Caco-2 (cell line): ENCODE results near the gene PHTF1. TPM values are rescaled to one million over a fixed set of nuclear protein-coding genes. Genes with fewer than 3 reads are reported as not detected.

Source experiments
- BruUV-seq: library from RNA; stranded (reverse); fragments of 400-500 nt; replicated peaks from 2 replicates; lab custom pipeline; 2021; lab: Mats Ljungman, UMichigan
- CTCF ChIA-PET: fragments of 300-600 bp; sonication (Branson Sonifier 250); formaldehyde crosslinking; loops from one replicate; lab custom pipeline; 2022; ENCODE audit warnings: antibody characterized with exemption; lab: Charles Lee
- POLR2A ChIA-PET: fragments of 300-600 bp; sonication (Branson Sonifier 250); formaldehyde crosslinking; loops from one replicate; lab custom pipeline; 2022; ENCODE audit warnings: antibody characterized with exemption; lab: Charles Lee
- DNase-seq, 2 experiments: peaks; one replicate each; pipeline versions ENCODE4 v3.0.0 to v3.0.0-alpha.2; 2020 to 2022
- H3K27me3 ChIP-seq: replicated peaks from 2 replicates; pipeline ENCODE4 v1.6.0; 2011; ENCODE audit warnings: low read length; ENCODE audit not compliant: control insufficient read depth, insufficient read depth
- H3K36me3 ChIP-seq: 2 replicates; pipeline ENCODE4 v1.5.1; 2011; ENCODE audit warnings: low read length; ENCODE audit not compliant: control insufficient read depth, insufficient read depth
- H3K4me1 ChIP-seq: fragments of 250-450 bp; sonication (Bioruptor Pico); 2 replicates; pipeline ENCODE4 v1.5.1; 2020; ENCODE audit warnings: mild to moderate bottlenecking
- H3K4me3 ChIP-seq: 2 replicates; pipeline ENCODE4 v1.5.1; 2011; ENCODE audit warnings: low read depth, mild to moderate bottlenecking, control low read depth, low read length
- H3K9me3 ChIP-seq: fragments of 250-450 bp; sonication (Bioruptor Pico); 2 replicates; pipeline ENCODE4 v1.5.1; 2020; ENCODE audit warnings: mild to moderate bottlenecking, moderate library complexity
- H3K27ac Mint-ChIP-seq: one replicate; pipeline ENCODE4 v1.8.0; 2022; ENCODE audit warnings: mixed read lengths; ENCODE audit not compliant: unreplicated experiment
- H3K27me3 Mint-ChIP-seq: one replicate; pipeline ENCODE4 v1.8.0; 2022; ENCODE audit warnings: mixed read lengths; ENCODE audit not compliant: insufficient read depth, unreplicated experiment
- H3K36me3 Mint-ChIP-seq: one replicate; pipeline ENCODE4 v1.8.0; 2022; ENCODE audit warnings: mild to moderate bottlenecking, mixed read lengths; ENCODE audit not compliant: insufficient read depth, unreplicated experiment
- H3K4me1 Mint-ChIP-seq: one replicate; pipeline ENCODE4 v1.8.0; 2022; ENCODE audit warnings: low read depth, mixed read lengths; ENCODE audit not compliant: unreplicated experiment
- H3K4me3 Mint-ChIP-seq: one replicate; pipeline ENCODE4 v1.8.0; 2022; ENCODE audit warnings: mild to moderate bottlenecking, moderate library complexity, mixed read lengths; ENCODE audit not compliant: unreplicated experiment
- H3K9me3 Mint-ChIP-seq: one replicate; pipeline ENCODE4 v1.8.0; 2022; ENCODE audit warnings: mixed read lengths; ENCODE audit not compliant: unreplicated experiment
- intact Hi-C: fragments of 100-400 bp; cut with micrococcal nuclease; formaldehyde crosslinking; loops from one replicate; pipeline ENCODE4 v1.10.0; 2022; ENCODE audit not compliant: unreplicated experiment
- total RNA-seq: library from RNA; stranded (reverse); gene quantifications from 2 replicates; pipeline ENCODE4 v1.2.3, GENCODE V29; 2022
- TF ChIP-seq, protein P1 (sequence below), 2 experiments: fragments of 200-600 bp in 1 of 2; IDR thresholded peaks; 1 replicate in 1 of 2; 2 replicates in 1 of 2; pipeline versions ENCODE4 v1.5.1 to v1.8.0; 2011 to 2022; ENCODE audit warnings: antibody characterized with exemption in 1 of 2, control low read depth in 1 of 2, inconsistent platforms in 1 of 2, low read depth in 1 of 2, low read length in 1 of 2, mild to moderate bottlenecking in 1 of 2, moderate library complexity in 1 of 2; ENCODE audit not compliant: insufficient read depth in 1 of 2, severe bottlenecking in 1 of 2, unreplicated experiment in 1 of 2

The PHTF1 gene
- total RNA-seq, 1 experiment from 2014 or later: 10.4 TPM

DNA sequence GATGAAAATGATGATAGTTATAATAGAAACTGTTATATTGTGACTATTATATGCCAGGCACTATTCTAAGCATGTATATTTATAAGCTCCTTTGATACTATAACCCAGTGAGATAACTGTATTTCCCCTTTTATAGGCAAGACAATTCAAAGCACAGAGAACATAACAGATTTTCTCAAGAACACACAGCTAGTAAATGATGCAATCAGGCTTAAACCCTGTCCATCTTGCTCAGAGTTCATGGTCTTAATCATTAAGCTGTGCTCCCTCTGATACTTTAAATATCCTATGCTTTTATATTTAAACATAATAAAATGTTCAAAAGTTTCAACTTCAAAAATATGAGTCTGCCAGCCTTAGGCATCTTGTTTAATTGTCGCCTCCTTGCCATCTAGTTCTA, 88.6 kb downstream of the PHTF1 start:
- no peak overlapping the region for H3K4me3 ChIP-seq
- BruUV-seq: no TSS peak
- TF ChIP-seq, protein P1, sequence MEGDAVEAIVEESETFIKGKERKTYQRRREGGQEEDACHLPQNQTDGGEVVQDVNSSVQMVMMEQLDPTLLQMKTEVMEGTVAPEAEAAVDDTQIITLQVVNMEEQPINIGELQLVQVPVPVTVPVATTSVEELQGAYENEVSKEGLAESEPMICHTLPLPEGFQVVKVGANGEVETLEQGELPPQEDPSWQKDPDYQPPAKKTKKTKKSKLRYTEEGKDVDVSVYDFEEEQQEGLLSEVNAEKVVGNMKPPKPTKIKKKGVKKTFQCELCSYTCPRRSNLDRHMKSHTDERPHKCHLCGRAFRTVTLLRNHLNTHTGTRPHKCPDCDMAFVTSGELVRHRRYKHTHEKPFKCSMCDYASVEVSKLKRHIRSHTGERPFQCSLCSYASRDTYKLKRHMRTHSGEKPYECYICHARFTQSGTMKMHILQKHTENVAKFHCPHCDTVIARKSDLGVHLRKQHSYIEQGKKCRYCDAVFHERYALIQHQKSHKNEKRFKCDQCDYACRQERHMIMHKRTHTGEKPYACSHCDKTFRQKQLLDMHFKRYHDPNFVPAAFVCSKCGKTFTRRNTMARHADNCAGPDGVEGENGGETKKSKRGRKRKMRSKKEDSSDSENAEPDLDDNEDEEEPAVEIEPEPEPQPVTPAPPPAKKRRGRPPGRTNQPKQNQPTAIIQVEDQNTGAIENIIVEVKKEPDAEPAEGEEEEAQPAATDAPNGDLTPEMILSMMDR (IDR thresholded peaks at IDR 0.05; ENCODE audit: insufficient read depth in 1 of 2, low read depth in 1 of 2, low read length in 1 of 2, severe bottlenecking in 1 of 2, unreplicated experiment in 1 of 2): no peak
- no peaks in the 10 kb centered on the region for H3K36me3 ChIP-seq
- intact Hi-C loops: no loop called here
- H3K9me3 ChIP-seq: no peaks in the 10 kb centered on the region
- Mint-ChIP-seq H3K27ac (no peak overlapping the region), H3K9me3 (no peaks in the 10 kb centered on the region), H3K27me3 (no peaks in the 10 kb centered on the region), H3K4me1 (peaks cover 18% of the 10 kb centered on the region), H3K4me3 (no peak overlapping the region), H3K36me3 (peaks cover 14% of the 10 kb centered on the region)
- no peaks in the 10 kb centered on the region for H3K27me3 ChIP-seq
- DNase-seq: no peak
- ChIA-PET CTCF (no interaction called here), POLR2A (no interaction called here)
- H3K4me1 ChIP-seq: peaks cover 22% of the 10 kb centered on the region; the same call in 1 of the 2 replicates

DNA sequence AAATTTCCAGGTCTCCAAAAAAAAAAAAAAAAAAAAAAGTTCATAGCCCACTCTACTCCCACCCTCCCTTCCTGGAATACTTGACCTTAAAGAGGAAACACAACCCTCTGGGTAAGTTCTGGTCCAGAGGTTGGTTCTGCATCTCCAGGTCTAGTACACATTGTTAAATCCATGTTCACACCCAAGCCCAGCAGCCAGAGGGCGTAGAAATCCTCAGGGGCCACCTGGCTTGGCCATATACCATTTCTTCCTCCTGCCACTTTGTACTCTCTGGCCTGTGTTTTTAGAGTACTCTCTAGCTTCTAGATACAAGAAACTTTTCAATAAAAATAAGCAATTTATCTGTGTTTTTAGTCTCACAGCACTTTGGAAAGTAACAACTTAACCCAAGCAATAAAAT, 89.3 kb downstream of the PHTF1 start:
- ChIA-PET POLR2A (no interaction called here), CTCF (interaction anchor here (0.7 kb wide), 1 partner anchor 343 kb away, joined by 5 read pairs; no protein-coding TSS in a partner anchor)
- Mint-ChIP-seq H3K27ac (no peak overlapping the region), H3K27me3 (no peaks in the 10 kb centered on the region), H3K36me3 (peaks cover 14% of the 10 kb centered on the region), H3K4me3 (no peak overlapping the region), H3K9me3 (no peaks in the 10 kb centered on the region), H3K4me1 (peaks cover 12% of the 10 kb centered on the region)
- TF ChIP-seq, protein P1 (IDR thresholded peaks at IDR 0.05; ENCODE audit: insufficient read depth in 1 of 2, low read depth in 1 of 2, low read length in 1 of 2, severe bottlenecking in 1 of 2, unreplicated experiment in 1 of 2): no peak
- Histone ChIP-seq H3K4me1 (peaks cover 18% of the 10 kb centered on the region; the same call in 1 of the 2 replicates), H3K36me3 (no peaks in the 10 kb centered on the region), H3K4me3 (no peak overlapping the region), H3K27me3 (no peaks in the 10 kb centered on the region), H3K9me3 (no peaks in the 10 kb centered on the region)
- intact Hi-C loops: no loop called here
- no TSS peak for BruUV-seq
- DNase-seq: no peak

DNA sequence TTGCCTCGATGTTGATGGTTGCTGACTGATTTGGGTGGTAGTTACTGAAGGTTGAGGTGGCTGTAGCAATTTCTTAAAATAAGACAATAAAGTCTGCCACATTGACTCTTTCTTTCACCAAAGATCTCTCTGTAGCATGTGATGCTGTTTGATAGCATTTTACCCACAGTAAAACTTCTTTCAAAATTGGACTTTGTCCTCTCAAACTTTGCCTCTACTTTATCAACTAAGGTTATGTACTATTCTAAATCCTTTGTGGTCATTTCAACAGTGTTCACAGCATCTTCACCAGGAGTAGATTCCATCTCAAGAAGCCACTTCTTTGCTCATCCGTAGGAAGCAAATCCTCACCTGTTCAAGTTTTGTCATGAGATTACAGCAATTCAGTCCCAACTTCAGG, 93.2 kb downstream of the PHTF1 start:
- peaks cover 13% of the 10 kb centered on the region; the same call in 1 of the 2 replicates for H3K4me1 ChIP-seq
- ChIA-PET CTCF (no interaction called here), POLR2A (no interaction called here)
- Mint-ChIP-seq H3K4me1 (no peaks in the 10 kb centered on the region), H3K9me3 (no peaks in the 10 kb centered on the region), H3K36me3 (peaks cover 10% of the 10 kb centered on the region), H3K27me3 (no peaks in the 10 kb centered on the region), H3K4me3 (no peak overlapping the region), H3K27ac (no peak overlapping the region)
- no peaks in the 10 kb centered on the region for H3K36me3 ChIP-seq
- H3K27me3 ChIP-seq: no peaks in the 10 kb centered on the region
- DNase-seq: no peak
- intact Hi-C loops: no loop called here
- H3K4me3 ChIP-seq: no peak overlapping the region
- H3K9me3 ChIP-seq: no peaks in the 10 kb centered on the region
- BruUV-seq: no TSS peak
- TF ChIP-seq, protein P1 (IDR thresholded peaks at IDR 0.05; ENCODE audit: insufficient read depth in 1 of 2, low read depth in 1 of 2, low read length in 1 of 2, severe bottlenecking in 1 of 2, unreplicated experiment in 1 of 2): no peak
